Omental fat pad (tissue), 4 donors: Measurements from ENCODE around the gene DGLUCY. TPM values are rescaled to one million over a fixed set of nuclear protein-coding genes. Genes with fewer than 3 reads are reported as not detected.
"Not testable (repeated sequence)": the region's sequence is repeated elsewhere in the genome, so short reads cannot be mapped to it uniquely, and the experiment has no call there.

ENCODE experiments used
- ATAC-seq: fragments of 150-250 bp; one replicate; pipeline ENCODE4 v1.9.1; 2016; ENCODE audit warnings: mild to moderate bottlenecking, moderate library complexity; ENCODE audit not compliant: low FRiP score
- DNase-seq: peaks from one replicate; pipeline ENCODE4 v3.0.0-alpha.2; 2019; ENCODE audit warnings: low spot score
- total RNA-seq, 4 donors: library from RNA; depleted of rRNA; stranded (reverse); fragments of >200 nt; gene quantifications; one replicate each; pipeline ENCODE4 v1.1.0, GENCODE V29; 2016
- TF ChIP-seq, protein P1 (sequence below), 3 donors: fragments of 450-650 bp; IDR thresholded peaks; one replicate each; pipeline ENCODE4 v1.5.1; 2016 to 2017; ENCODE audit warnings: antibody characterized with exemption in 3 of 3, mild to moderate bottlenecking in 3 of 3, moderate library complexity in 2 of 3

Gene DGLUCY
- total RNA-seq, 4 donors from 2014 or later: 27.5 to 93.2 (median 39.3) TPM

- no peak for ATAC-seq
- DNase-seq: no peak
- TF ChIP-seq, protein P1, sequence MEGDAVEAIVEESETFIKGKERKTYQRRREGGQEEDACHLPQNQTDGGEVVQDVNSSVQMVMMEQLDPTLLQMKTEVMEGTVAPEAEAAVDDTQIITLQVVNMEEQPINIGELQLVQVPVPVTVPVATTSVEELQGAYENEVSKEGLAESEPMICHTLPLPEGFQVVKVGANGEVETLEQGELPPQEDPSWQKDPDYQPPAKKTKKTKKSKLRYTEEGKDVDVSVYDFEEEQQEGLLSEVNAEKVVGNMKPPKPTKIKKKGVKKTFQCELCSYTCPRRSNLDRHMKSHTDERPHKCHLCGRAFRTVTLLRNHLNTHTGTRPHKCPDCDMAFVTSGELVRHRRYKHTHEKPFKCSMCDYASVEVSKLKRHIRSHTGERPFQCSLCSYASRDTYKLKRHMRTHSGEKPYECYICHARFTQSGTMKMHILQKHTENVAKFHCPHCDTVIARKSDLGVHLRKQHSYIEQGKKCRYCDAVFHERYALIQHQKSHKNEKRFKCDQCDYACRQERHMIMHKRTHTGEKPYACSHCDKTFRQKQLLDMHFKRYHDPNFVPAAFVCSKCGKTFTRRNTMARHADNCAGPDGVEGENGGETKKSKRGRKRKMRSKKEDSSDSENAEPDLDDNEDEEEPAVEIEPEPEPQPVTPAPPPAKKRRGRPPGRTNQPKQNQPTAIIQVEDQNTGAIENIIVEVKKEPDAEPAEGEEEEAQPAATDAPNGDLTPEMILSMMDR (IDR thresholded peaks at IDR 0.05): no peak
These were observed 79.2 kb downstream of the DGLUCY start for GRCh38 chr14:91193069-91193468.

- TF ChIP-seq, protein P1 (IDR thresholded peaks at IDR 0.05): no peak
- no peak for DNase-seq
- no peak for ATAC-seq
These were observed 82.0 kb downstream of the DGLUCY start for GRCh38 chr14:91195881-91196280.

DNA sequence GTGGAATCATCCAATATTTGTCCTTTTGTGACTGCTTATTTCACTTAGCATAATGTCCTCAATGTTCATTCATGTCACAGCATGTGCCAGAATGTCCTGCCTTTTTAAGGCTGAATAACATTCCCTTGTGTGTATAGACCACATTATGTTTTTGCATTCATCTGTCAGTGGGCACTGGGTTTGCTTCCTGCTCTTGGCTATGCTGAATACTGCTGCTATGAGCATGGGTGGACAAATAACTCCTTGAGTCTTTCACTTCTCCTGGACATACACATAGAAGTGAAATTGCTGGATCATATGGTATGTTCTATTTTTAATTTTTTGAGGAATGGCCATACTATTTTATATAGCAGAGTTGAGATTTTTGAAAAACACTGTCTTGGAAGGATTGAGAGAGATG lies 83.8 kb downstream of the DGLUCY start:
- TF ChIP-seq, protein P1 (IDR thresholded peaks at IDR 0.05): no peak
- ATAC-seq: no peak
- DNase-seq: no peak

- not testable (repeated sequence) for ATAC-seq, DNase-seq
These were observed 86.9 kb downstream of the DGLUCY start for GRCh38 chr14:91200802-91201201.

DNA sequence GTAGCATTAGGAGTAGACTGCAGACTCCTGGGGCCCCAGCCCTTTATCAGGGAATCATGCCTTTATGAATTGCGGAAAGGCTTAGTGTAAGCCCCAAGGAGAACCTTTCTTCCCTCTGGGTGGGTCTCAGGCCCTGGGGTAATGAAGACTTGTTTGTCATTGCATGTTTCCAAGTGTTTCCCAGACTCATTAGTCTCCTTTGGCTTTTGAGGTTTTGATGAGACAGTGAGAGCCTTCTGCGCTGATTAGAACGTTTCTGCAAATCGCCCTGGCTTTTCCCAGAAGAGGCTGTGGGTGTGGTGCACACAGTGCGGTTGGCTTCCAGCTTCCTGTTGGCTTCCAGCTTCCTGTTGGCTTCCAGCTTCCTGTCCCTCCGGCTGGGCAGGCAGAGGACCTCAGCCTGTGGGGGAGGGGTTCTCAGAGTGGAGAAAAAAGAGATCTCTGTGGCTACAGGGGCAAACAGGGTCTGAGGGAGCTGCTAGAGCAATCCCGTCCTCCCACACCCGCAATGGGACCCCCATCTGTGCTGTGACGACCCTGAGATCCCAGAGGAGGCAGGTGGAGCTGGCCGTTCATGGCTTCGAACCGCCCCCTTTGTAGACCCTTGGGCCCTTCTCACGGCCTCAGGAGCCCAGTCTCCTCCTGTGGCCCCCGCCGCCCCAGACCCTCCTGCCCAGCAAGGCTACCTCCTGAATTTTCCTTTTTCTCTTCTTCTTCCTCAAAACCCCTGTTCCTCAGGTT lies 88.5 kb downstream of the DGLUCY start:
- DNase-seq (no peak), ATAC-seq (peak; percentile 41)
- TF ChIP-seq, protein P1 (IDR thresholded peaks at IDR 0.05): no peak

DNA sequence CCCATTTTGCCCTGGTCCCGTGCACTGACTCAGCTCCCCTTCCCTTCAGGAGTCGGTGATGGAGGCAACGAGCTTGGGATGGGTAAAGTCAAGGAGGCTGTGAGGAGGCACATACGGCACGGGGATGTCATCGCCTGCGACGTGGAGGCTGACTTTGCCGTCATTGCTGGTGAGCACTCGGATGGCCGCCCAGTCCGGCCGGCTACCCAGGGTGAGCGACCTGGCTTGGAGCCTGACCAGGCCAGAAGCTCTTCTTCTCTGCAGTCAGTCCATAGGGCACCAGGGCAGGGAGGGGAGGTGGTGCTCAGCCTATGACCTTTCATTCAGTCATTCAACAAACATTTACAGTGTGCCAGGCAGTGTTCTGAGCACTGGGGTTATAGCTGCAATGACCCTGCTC lies 90.8 kb downstream of the DGLUCY start:
- DNase-seq (no peak), ATAC-seq (no peak)
- TF ChIP-seq, protein P1 (IDR thresholded peaks at IDR 0.05): no peak

DNA sequence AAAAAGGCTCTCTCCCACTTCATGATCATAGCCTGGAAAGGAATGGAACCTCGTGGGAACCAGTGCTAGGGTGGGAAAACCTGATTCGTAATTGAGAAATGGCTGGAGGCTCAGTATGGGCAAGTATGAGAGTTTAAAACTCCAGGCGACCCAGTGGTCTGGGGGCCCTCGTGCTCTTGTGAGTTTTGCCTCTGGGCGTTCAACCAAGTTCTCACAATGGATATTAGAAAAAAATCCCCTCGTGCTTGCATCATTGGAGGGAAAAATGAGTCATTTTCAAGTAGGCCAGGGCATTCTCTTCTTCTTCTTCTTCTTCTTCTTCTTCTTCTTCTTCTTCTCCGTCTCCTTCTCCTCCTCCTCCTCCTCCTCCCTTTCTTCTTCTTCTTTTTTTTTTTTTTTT lies 91.6 kb downstream of the DGLUCY start:
- no peak for ATAC-seq
- DNase-seq: no peak
- TF ChIP-seq, protein P1 (IDR thresholded peaks at IDR 0.05): no peak
